LHCN-M2 (cell line): ENCODE results near the gene SIK3. TPM values are rescaled to one million over a fixed set of nuclear protein-coding genes. Genes with fewer than 3 reads are reported as not detected.

Experiments
- DNase-seq: peaks from one replicate; pipeline ENCODE4 v3.0.0-alpha.2; 2012; ENCODE audit warnings: low read depth
- total RNA-seq: library from RNA; depleted of rRNA; stranded (reverse); fragments of >200 nt; gene quantifications from 2 replicates; pipeline ENCODE4 v1.2.3, GENCODE V29; 2014

Gene SIK3
- total RNA-seq, 1 experiment from 2014 or later: 12.2 TPM

GRCh38 chr11:117009905-117010605 lies 88.2 kb downstream of the SIK3 start:
- no peak for DNase-seq

DNA sequence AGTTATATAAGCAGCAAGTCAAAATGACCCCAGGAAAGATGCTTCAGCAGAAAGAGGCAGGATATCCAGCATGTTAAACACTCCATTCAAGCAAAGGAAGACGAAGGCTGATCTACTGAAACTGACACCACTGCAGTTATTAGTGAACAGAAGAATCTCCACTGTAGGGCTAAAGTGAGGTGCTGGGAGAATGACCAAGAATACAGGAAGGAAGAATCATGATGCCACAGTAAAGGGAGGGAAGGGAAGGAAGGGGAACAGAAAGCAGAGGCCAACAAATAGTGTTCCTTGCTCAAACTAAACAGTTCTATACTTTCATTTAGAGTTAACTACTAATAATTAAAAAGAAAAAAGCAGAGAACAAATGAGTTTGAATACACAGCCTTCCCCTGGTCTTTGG lies 92.5 kb downstream of the SIK3 start:
- DNase-seq: no peak

- DNase-seq: no peak
Measured at GRCh38 chr11:117002639-117003299, 95.5 kb downstream of the SIK3 start.

- DNase-seq: no peak
Measured at GRCh38 chr11:117000014-117000737, 98.1 kb downstream of the SIK3 start.

DNA sequence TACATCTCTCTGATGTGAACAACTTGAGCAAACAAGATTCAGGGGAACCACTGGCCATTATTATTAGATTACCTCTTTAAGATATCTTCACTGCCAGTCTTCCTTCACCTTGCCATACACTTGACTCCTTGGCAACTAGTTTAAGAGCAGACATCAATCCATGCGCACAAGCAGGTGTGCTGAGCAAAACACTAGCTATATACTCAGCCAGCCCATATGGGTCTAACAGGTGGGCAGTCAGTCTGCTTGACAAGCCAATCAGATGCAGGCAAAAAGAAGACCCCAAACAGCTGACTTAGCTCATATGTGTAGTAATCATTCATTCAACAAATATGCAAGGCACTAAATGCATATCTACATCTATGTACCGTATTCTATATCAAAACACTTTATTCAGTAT lies 101.2 kb downstream of the SIK3 start:
- DNase-seq: no peak

DNA sequence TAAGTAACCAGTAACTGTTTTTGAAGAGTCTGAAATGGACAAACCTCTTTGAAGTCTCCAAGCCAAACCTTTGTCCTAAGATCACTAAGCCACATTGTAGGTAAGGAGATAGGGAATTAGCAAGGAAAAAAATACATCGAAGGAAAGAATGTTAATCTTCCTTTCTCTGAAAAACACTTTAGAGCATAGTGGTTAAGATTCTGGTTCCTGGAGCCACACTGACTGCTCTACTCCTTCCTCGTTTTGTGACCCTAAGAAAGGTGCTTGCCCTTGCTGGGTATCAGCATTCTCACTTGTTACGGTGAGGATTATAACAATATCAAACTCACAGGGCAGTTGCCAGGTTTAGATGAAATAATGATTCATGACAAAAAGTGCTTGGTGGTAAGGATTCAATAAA lies 104.0 kb downstream of the SIK3 start:
- no peak for DNase-seq

GRCh38 chr11:116993599-116993998 lies 104.6 kb downstream of the SIK3 start:
- DNase-seq: no peak

GRCh38 chr11:116991491-116991890 lies 106.7 kb downstream of the SIK3 start:
- no peak for DNase-seq

DNA sequence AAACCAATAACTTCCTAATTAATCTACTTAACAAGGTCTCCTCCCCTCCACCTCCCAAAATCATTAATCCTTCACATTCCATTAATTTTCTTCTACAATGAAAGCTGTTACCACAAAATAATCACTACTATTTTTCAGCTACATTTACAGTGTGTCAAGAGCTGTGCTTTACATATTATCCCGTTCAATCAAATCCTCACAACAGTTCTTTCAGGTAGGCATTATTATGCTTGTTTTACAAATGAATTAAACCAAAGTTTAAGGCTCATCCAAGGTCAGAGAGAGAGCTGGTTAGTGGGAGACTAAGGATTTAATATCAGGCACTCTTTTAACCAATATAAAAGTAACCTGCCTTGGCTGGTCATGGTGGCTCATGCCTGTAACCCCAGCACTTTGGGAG lies 107.4 kb downstream of the SIK3 start:
- DNase-seq: no peak

DNA sequence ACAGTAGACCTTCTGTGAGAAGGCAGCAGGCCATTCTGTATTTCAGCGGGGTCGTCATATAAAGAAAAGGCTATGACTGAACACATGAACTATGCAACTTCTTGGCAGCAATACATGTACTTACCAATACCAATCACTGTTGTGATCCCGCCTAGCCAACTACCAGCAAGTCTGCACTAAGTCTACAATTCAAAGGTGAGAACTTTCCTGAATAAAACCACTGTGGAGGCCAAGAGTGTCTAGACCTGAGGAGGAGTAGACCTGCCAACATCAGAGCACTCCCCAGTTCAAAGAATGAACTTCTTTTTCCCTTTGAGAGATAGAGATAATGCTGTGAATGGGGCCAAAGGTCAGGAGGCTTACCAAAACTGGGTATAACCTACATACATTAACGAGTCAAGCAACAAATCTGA lies 108.2 kb downstream of the SIK3 start:
- DNase-seq: peak; percentile 55

- no peak for DNase-seq
Measured at GRCh38 chr11:116989184-116989583, 109.0 kb downstream of the SIK3 start.

- peak; percentile 79 for DNase-seq
Measured at GRCh38 chr11:116986521-116987105, 111.6 kb downstream of the SIK3 start.

DNA sequence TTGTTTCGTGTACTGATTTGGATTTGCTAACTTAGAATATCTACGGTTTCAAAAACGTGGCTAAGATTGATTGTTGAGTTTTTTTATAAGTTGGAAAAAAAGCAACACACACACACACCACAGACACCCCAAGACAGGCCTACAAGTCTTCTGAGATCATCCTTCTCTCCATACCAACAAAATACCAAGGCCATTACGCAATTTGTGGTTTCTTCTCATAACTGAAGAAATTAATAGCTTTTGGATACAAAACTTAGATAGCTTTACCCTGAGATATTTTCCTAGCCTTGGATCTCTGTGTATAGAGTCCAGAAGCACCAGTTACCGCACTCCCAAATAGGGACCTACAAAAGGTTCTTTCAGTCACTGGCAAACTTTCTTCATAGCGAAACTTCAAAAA lies 113.6 kb downstream of the SIK3 start:
- peak; percentile 93 for DNase-seq

DNA sequence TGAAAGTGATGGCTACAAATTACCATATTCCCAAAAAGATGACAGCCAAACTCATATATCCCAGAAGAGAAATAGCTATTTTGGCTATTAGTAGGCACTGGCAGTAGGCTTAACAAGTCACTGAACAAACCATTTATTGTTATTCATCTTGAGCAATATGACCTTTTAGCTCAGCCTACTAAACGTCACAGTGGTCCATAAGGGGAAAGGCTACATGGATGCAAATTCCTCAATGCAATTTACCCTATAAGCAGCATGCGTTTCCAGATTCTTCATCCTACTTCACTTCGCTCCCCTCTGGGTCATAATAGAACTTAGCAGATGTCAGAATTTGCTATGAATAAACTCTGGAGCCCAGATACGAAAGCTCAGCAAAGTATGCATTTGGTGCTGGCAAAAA lies 114.0 kb downstream of the SIK3 start:
- peak; percentile 45 for DNase-seq

- DNase-seq: peak; percentile 47
Measured at GRCh38 chr11:116981266-116981885, 116.9 kb downstream of the SIK3 start.

DNA sequence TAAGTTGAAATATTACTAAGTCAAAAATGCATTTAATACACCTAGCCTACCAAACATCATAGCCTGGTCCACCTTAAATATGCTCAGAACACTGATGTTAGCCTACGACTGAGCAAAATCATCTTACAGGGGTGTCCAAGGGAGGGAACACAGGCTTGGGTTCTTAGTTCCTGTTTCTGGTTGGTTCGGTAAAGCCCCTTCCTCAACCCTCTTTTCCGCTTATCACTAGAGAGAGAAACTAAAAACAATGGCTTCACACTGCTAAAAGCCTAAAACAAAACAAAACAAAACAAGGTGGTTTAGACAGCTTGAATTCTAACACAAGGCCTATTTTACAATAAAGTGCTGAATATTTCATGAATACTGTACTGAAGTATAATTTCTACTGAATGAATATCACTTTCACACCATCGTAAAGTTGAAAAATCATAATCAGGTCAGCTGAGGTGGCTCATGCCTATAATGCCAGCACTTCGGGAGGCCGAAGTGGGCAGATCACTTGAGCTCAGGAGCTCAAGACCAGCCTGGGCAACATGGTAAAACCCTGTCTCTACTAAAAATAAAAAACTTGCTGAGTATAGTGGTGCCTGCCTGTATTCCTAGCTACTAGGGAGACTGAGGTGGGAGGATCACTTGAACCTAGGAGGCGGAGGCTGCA lies 118.0 kb downstream of the SIK3 start:
- DNase-seq: no peak

GRCh38 chr11:116976941-116977570 lies 121.2 kb downstream of the SIK3 start:
- DNase-seq: no peak

DNA sequence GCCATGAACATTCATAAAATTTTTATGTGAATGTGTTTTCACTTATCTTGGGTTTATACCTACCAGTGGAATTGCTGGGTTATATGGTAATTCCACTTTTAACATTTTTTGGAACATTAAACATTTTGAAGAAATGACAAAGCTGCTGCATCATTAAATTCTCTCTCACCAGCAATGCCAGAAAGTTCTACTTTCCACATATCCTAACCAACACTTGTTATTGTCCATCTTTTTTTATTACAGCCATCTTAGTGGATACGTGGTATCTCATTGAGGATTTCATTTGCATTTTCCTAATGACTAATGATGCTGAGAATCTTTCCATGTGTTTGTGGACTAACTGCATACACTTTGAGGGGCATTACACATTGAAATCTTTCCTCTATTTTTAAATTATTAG lies 122.6 kb downstream of the SIK3 start:
- no peak for DNase-seq

DNA sequence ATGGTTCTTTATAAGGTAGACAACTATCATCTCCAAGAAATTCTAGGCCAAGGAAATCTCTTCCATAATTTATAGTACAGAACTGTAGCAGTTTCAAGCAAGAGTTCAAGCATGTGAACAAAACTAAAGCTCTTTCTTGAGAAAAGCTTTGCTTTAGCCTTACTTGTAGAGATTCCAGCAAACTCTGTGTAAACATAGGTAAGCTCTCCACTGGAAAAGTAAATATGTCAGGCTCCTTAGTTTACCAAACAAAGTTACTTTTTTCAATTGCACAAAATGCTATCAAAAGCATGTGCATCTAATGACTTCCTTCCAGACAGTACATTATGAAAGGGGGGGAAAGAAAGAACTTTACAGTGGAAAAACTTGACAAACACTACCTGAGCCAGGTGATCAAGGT lies 125.0 kb downstream of the SIK3 start:
- DNase-seq: no peak

DNA sequence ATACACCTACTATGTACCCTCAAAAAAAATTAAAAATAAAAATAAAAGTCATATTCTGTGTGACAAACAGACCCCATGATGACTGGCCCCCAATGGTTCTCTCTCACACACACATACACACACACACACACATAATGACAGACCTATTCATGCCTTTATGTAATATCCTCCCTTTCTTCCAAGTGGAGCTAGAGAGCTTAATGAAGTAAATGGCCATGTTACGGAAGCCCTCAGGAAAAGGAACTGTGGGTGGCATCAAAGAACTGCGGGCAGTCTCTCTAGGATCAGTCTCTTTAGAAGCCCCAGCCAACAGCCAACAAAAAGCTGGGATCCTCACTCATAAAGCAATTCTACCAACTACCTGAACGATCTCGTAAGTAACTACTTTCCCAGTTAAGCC lies 125.5 kb downstream of the SIK3 start:
- DNase-seq: no peak
